Stimulated activated CD4-positive, alpha-beta T cell treated with anti-CD3 and anti-CD28 coated beads, Interleukin-4, amount 100 ng/mL, for 4 hours (primary cell): ENCODE data around the gene CALCOCO1.
A peak's percentile ranks its signal among the peaks of the same experiment; 100 is the strongest.
"Not testable (repeated sequence)": the region's sequence is repeated elsewhere in the genome, so short reads cannot be mapped to it uniquely, and the experiment has no call there.

Source experiments
- DNase-seq, 2 experiments: peaks; one replicate each; pipeline ENCODE4 v3.0.0-alpha.2; 2020

The CALCOCO1 gene

GRCh38 chr12:53733051-53733806 lies 6.0 kb upstream of the CALCOCO1 start:
- DNase-seq: no peak

GRCh38 chr12:53729644-53730043 lies 2.4 kb upstream of the CALCOCO1 start:
- DNase-seq: no peak

- DNase-seq: no peak
Measured at GRCh38 chr12:53728206-53728605, 954 bp upstream of the CALCOCO1 start.

- DNase-seq: no peak
Measured at GRCh38 chr12:53726946-53727309, 324 bp downstream of the CALCOCO1 start.

GRCh38 chr12:53726341-53726740 lies 911 bp downstream of the CALCOCO1 start:
- DNase-seq: no peak

- DNase-seq: no peak
Measured at GRCh38 chr12:53725824-53726223, 1.4 kb downstream of the CALCOCO1 start.

- no peak for DNase-seq
Measured at GRCh38 chr12:53722450-53723041, 4.7 kb downstream of the CALCOCO1 start.

GRCh38 chr12:53720946-53721345 lies 6.3 kb downstream of the CALCOCO1 start:
- DNase-seq: no peak

GRCh38 chr12:53719649-53720048 lies 7.6 kb downstream of the CALCOCO1 start:
- DNase-seq: no peak

GRCh38 chr12:53718567-53718966 lies 8.7 kb downstream of the CALCOCO1 start:
- not testable (repeated sequence) for DNase-seq

GRCh38 chr12:53717319-53717718 lies 9.9 kb downstream of the CALCOCO1 start:
- DNase-seq: no peak

GRCh38 chr12:53714004-53714403 lies 13.2 kb downstream of the CALCOCO1 start:
- no peak for DNase-seq

- DNase-seq: no peak
Measured at GRCh38 chr12:53713516-53713915, 13.7 kb downstream of the CALCOCO1 start.

GRCh38 chr12:53712059-53712643 lies 15.1 kb downstream of the CALCOCO1 start:
- no peak for DNase-seq

GRCh38 chr12:53710091-53710490 lies 17.2 kb downstream of the CALCOCO1 start:
- DNase-seq: no peak

GRCh38 chr12:53709671-53710070 lies 17.6 kb downstream of the CALCOCO1 start:
- DNase-seq: no peak

GRCh38 chr12:53706080-53706479 lies 21.2 kb downstream of the CALCOCO1 start:
- no peak for DNase-seq

GRCh38 chr12:53703756-53704155 lies 23.5 kb downstream of the CALCOCO1 start:
- DNase-seq: no peak

GRCh38 chr12:53701518-53702264 lies 25.6 kb downstream of the CALCOCO1 start:
- peak; percentile 67 to 71 for DNase-seq

GRCh38 chr12:53700567-53700966 lies 26.7 kb downstream of the CALCOCO1 start:
- DNase-seq: no peak

- no peak for DNase-seq
Measured at GRCh38 chr12:53699678-53700025, 27.6 kb downstream of the CALCOCO1 start.

- DNase-seq: no peak
Measured at GRCh38 chr12:53698948-53699677, 28.1 kb downstream of the CALCOCO1 start.
